ENCODE results near the gene ASB13.

ASB13 gene

DNA sequence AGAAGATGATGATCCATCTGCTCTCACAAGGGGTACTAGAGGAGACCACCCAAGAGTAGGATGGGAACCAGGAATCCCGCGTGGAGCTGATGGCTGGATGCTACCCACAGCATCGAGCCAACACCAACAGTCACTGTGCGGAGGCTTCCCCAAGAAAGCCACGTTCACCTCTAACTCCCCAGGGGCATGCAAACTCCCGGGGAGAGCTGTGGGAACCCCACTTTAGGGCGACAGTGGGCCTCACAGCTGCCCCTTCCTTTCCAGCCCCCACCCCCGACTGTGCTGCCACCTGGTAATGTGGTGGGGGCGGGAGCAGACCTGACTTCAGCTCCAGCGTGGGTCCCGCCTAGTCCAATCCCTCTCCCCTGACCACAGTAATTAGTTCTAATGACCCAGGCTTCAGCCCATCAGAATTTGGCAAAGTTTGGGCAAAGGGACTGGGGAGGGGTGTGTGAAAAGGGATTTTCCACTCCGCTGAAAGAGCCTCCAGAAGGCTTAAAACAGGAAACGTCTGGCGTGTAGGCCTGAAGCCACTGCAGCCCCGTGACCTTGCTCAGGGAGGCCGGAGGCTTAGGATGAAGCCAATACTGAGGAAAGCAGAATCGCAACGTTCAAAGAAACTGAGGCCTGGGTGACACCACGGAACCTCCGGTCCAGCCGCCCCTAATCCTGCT, 20.3 kb downstream of the ASB13 start:
- no peak for FAIRE-seq

DNA sequence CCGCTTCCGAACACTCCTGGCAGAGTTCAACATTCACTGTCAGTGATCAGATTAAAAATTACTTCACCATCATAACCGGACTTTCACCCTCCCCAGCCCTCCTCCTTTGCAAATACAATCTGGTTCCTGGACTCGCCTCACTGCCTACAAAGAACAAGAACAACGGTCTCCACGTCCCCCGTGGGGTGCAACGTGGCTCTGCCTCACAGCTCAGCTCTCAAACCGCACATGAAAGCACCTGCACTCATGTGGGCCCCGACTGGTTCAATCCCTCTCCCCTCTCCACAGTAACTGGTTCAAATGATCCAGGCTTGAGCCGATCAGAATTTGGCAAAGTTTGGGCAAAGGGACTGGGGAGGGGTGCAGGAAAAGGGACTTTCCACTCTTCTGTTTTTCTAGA, 21.0 kb downstream of the ASB13 start:
- no peak for FAIRE-seq

DNA sequence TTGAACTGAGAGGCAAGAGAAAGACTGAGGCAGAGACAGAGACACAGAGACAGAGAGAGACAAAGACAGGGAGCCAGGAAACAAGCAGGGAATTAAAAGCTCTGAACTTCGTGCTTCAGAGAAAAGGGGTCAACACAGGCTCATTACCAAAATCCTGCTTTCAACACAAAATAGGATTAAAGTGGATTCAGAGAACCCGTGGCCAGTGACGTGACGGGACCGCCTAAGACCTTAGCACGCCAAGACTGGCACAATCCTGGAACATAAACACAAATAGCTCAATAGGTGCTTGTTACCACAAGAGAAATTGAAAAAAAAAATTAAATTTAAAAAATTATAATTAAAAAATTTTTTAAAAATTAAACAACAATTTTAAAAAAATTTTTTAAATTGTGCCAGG, 21.5 kb downstream of the ASB13 start:
- no peak for FAIRE-seq

DNA sequence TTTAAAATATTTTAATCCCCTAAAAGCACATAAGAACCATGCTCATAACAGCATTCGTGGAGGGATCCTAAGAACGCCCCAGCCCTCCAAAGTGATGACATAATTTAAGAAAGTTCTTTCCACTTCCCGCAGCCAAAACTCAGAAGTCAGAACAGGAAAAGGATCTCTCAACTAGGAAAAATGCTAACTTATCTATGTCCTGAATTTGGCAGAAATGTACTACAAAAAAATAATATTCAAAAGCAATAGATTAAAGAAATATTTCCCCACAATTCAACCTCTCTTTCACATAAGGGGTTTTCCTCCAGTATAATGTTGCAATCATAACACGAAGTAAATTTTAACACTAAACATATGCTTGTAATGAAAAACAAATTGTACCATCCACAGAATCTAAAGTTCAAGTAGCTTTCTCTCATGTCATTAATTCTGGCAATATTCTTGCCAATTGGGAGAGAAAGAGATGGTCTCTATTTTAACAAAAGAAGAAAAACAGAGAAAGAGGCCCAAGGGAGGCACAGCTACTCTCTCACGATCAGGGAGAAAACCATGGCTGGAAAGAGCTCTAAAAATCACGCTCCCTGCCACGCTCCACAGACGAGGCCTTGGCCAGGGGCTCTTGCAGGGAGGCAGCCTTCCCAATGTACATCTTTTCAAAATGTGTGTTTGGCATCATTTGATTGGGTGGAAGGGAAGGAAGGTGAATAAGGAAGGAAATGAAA, 22.9 kb downstream of the ASB13 start:
- peak; percentile 87 for FAIRE-seq

DNA sequence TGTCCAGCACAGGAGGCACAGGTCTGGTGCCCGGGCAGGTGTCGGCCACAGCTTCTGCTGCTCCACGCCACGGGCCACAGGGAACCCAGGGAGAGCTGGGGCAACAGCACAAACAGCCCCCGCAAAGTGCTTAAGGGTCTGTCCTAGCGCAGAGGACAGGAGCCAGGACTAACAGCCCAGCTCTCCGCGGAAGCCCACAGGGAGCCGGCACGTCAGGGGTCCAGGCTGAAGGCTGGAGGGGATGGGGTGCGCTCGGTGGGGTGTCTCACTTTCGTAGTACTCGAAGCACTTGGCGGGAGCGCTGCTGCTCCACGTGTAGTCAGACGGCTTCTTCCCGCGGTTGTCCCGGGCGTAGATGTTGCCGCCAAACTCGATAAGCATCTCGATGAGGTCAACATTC, 24.9 kb downstream of the ASB13 start:
- FAIRE-seq, result no peak

DNA sequence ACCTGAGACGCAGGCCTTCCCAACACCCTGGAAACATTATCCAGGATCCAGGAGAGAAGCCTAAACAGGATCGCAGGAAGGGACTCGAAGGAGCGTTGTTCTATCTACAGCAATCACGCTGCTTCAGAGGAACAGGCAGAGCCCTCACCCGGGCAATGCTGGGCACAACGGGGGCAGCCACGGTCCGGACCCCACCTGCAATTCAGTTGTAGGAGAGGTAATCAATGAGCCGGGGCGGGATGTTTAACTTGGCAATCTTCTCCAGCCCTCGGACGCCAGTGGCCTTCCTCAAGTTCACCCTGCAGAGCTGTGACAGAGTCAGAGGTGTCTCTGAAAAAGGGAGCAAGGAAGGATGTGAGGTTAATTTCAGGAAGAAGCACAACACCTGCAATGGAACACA, 25.9 kb downstream of the ASB13 start:
- no peak for FAIRE-seq

DNA sequence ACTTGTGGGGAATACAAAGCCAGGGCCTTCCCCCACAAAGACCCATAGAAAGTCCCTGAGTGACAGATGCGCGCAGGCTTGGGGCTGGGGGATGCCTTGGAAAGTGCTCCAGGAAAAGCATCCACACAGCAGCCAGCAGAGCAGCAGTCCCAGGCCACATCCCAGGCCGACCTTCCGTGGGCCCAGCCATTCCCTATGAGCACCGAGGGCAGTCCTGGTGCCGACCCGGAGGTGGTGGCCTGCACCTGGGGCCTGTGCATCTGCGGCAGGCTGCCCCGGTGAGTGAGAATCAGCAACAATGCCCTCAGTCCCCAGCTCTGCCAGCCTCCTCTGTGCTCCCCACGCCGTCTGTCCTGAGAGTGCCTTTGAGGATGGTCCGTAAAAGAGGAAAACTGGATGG, 26.4 kb downstream of the ASB13 start:
- no peak for FAIRE-seq

DNA sequence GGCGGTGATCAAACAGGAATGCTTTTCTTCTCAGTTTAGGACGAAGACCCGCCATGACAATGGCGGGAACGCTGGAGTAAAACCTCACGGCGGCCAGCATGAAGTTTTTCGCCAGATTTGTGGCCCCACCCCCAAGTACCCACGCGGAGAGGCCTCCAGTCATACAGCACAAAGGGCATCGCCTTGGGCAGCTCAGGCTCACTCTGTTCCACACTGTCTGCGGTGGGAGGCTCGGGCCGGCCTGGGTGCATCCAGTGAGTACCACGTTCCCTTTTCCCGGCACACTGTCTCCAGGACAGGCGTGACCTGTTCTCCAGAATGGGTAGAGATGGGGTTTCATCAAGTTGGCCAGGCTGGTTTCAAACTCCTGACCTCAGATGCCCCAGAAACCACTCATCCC, 27.3 kb downstream of the ASB13 start:
- FAIRE-seq, result no peak

DNA sequence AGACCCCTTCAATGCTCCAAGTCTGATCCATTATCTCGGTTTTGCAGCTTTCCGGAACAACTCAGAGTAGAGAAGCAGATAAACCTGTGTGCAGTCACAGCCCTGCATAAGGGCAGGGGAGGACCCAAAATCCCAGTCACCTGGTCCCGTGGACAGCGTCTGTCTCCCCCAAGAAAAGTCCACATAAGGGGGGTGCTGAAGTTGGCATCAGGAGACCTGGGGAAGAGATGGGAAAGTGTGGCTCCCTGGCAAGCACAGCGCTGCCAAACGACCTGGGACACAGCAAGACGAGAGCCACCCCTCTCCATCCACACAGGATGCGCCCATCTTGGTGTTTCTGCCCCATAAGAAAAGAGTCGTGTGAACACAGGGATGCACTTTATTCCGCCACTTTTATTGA, 27.9 kb downstream of the ASB13 start:
- no peak for FAIRE-seq

DNA sequence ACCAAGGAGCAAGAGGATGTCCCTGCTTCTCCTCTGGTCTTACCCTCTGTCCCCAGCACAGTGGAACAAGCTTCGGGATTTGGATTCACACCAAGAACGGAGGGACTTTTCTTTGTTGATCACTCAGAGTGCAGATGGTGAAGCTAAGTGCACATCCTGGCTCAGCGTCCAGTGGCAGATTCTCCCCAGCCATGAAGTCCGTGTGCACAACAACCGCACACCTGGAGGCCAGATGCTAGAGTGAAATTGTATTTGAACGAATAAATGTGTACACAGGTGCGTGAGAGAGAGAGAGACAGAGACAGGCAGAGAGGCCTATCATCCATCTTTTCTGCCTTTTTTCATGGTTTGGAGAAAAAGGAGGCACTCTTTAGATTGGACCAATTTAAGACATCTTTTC, 31.5 kb downstream of the ASB13 start:
- FAIRE-seq, result no peak

DNA sequence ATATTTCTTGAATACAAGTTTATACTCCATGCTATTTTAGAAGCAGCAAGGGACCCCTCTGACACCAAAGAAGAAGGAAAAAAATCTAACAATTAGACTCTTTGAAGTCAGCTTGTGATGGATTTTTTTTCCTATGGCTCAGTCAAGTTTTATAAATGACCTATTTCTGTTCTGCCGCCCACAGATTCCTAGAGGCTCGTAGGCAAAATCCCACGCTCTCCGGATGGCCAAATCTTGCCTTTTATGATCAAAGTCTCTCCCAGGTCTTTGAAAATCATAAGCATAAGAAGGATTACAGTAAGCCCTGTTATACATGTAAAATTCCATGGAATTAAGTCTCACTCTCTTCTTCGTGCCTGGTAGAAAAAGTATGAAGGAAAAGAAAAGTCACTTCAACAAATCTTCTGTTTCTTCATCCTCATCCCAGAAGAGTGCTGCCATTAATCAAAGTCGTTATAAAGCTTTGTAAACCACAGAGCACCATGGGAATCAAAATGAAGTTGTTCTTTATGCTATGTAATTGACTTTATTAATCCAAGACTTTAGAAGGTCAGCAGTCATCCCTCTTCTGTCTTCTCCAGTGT, 33.1 kb downstream of the ASB13 start:
- peak; percentile 66 for FAIRE-seq

DNA sequence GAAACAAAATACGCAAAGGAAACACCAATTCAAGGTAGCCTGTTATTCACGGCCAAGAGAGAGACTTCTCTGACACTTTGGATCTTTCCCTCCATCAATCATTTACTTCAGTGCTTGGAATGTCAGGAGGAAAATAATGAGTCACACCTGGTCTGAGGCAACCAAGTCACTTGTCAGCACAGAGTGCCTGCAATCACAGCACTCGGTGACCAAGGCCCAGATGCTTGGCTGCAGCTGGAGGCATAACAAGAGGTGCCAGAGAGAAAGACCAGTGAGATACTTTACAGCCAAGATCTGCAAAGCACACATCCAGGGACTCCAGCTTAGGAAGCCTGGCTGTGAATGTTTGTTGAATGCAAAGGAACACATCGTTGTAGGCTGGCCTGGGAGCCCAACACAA, 33.9 kb downstream of the ASB13 start:
- no peak for FAIRE-seq

DNA sequence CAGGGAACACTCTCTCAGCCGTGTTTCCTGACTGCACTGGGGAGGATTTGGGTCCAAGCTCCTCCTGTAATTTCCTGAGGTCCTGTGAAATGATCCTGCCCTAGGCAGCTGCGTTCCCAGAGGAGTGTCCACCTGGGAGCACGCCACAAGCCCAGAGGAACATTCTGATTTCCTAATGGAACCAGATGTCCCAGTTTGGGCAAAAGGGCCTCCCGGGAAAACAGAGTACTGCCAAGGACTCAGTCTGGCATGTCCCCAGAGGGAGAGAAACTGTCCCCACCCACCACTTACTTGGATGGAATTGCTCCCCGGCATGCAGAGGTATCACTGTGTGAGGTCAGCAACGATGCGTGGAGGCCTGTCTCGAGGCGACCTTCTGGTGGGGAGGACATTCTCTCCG, 34.5 kb downstream of the ASB13 start:
- FAIRE-seq, result no peak

DNA sequence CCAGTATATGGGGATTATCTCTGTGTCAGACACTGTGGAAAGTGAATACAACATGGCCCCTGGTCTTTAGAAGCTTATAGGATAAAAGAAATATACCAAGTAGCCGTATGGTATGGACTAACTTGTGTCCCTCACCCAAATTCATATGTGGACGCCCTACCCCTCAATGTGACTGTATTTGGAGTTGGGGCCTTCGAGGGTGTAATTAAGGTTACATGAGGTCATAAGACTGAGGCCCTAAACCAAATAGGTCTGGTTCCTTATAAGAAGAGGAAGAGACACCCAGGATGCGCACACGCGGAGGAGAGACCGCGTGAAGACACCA, 36.3 kb downstream of the ASB13 start:
- no peak for FAIRE-seq

DNA sequence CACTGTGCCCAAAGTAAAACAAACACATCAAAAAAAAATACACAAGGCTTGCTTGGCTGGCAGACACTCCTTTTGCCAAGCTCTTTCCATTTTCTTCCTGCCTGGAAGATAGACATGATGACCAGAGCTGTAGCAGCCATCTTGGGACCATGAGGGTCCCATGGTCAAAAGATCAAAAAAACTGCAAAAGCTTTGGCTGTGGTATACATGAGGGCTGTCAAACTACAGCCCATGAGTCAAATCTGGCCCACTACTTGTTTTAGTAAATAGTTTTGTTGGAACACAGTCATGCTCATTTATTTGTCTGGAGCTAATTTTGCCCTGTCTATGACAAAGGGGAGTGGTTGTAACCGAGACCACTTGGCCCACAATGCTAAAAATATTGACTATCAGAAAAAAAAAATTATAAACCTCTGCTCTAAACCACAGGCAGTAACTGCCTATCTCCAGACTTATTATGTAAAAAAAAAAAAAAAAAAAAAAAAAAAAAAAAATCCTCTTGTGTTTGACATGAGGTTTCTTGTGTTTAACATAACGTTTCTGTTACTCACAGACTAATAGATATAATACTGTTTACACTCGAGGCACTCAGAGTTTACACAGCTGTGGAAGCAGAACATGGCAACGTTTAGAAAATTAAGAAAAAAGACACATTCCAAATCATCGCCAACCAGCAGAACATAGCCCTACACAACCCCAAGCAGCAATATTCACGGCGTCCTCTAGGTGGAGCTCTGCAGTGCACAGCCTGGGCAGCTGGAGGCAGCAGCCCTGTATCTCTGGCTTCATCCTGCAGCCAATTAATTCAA, 36.9 kb downstream of the ASB13 start:
- FAIRE-seq, result peak; percentile 82

DNA sequence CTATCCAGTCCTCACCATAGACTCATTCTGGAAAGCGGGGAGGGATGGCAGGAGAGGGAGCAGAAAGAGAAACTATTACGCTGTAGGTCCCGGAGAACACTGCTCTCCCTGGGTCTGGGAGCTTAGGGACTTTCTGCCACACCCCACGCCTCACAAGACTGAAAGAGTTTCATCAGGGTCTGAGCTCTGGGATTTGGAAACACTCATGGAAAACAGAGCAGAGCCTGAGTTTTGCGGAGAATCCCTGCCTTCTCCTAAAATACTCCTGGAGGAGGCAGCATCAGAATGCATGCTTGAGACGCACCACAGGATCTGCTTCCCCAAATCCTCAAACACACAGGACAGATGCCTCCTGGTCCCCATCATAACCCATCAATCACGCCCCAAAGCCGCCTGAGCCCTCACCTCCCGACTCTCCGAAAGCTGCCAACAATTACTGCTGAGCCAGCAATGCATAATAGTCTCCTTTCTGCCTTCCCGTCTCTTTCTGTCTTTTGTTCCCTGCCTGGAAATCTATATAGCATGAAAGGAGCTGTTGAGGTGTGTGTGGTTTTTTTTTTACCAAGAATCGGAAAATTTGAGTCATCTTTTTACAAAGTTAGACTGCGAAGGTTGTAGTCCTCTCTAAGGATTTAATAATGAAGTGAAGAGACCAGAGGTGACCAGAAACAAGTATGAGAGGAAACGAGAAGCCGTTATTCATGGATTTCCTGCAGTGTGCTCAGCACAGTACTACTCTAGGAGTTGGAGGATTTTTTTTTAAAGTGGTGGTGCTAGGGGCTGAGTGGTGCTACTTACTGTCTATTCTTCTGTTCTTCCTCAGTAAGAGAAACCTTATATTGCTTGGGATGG, 37.7 kb downstream of the ASB13 start:
- peak; percentile 62 for FAIRE-seq

DNA sequence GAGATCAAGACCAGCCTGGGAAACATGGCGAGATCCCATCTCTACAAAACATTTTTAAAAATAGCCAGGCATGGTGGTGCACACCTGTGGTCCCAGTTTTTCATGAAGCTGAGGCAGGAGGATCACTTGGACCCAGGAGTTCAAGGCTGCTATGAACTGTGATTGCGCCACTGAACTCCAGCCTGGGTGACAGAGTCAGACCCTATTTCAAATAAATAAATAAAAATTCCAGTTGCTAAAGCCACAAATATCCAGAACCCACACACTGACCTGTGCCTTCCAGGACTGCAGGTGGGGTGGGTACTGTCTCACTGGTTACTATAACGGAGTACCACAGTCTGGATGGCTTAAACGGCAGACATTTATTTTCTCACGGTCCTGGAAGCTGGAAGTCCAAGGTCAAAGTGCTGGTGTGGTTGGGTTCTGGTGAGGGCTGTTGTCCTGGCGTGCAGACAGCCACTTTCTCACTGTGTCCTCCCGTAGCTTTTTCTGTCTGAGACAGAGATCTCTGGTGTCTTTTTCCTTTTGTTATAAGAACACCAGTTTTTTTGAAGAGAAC, 38.8 kb downstream of the ASB13 start:
- no peak for FAIRE-seq

DNA sequence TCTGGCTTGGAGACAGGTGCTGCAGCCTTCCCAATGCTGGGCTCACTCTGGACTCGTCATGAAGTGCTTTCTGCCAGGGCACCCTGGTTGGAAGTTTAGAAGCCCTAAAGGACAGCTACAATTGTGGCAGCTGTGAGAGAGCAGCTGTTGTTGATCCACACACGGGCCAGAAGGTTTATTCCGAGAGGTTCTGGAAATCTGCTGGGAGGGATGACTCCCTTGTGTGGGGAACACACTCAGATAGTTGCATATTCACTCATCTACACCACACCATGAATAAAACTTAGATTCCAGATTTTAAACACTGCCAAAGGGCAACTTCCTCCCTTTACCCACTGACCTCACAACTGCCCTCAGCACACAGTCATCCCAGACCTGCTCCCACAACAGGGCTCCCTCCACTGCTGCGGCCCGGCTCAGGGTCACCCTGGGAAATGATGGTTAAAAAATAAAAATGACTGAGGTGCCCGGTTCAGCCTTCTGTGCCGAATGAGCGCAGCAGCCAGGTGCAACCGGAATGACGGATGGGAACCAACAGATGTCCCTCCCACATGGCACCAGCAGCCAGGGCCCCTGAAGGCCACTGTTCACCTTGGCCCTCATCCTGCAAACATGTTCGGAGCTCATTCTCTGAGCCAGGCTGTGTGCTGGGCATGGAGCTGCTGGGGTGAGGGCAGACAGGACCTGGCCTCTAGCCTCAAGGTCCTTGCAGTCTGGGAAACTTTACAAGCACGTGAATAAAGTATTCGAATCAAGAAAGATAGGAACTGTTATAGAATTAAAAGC, 40.2 kb downstream of the ASB13 start:
- no peak for FAIRE-seq

DNA sequence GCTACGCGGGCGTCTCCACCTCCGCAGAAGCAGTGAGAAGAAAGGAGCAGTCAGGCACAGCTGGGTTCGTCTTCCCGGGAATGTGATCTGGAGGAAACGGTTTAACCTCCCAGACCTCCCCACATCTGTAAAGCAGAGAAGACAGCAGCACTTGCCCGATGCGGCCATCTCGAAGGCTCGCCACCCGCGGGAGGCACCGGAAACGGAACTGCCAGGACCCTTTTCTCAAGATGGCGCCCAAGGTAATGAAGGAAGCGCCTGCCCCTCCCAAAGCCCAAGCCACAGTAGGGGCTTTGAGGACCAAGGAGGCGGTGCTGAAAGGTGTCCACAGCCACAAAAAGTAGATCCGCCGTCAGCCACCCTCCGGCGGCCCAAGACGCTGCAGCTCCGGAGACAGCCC, 41.7 kb downstream of the ASB13 start:
- no peak for FAIRE-seq

DNA sequence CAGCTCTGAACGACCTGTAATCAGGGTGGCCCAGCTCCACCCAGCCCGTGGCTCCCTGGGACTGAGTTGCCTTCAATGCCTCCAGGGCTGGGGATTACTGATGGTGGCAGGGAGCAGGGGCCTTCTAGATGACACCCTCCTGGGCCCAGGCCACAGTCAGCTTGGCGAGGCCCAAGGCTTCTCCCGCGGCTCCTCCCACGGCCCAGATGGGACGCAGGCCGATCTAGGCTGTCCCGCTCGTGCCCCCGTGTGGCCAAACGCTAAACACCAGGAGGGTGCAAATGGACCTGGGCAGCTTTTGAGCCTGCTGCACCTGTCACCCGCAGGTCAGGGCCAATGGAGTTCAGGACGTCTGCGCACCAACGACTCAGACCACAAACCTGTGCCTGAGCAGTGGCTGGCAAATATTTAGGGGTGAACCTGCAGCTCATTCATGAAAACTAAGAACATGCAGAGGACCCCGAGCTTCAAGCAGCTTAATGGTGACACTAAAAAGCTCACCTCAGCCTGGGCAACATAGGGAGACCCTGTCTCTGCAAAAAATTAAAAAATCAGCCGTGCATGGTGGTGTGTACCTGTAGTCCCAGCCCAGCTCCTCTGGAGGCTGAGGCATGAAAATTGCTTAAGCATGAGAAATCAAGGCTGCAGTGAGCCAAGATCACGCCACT, 43.2 kb downstream of the ASB13 start:
- FAIRE-seq, result no peak

Measured in endometrium (tissue), 2 donors.